IPS-18c (cell line): ENCODE results near the gene POLR2J.
"Not testable (repeated sequence)": the region's sequence is repeated elsewhere in the genome, so short reads cannot be mapped to it uniquely, and the experiment has no call there.

Source experiments
- H3K4me3 ChIP-seq: 2 replicates; pipeline ENCODE4 v1.7.0; 2013; ENCODE audit warnings: low read depth, mild to moderate bottlenecking, low read length, moderate library complexity; ENCODE audit not compliant: insufficient read depth
- H3K9me3 ChIP-seq: one replicate; pipeline ENCODE4 v1.6.1; 2013; ENCODE audit warnings: mild to moderate bottlenecking, low read length, moderate library complexity; ENCODE audit not compliant: control insufficient read depth, insufficient read depth

The POLR2J gene

GRCh38 chr7:102469972-102470825 is 8.5 kb downstream of the POLR2J start:
- Histone ChIP-seq H3K4me3 (no peak overlapping the region), H3K9me3 (no peaks in the 10 kb centered on the region)

- Histone ChIP-seq H3K9me3 (no peaks in the 10 kb centered on the region), H3K4me3 (no peak overlapping the region)
Measured at GRCh38 chr7:102469351-102469971, 9.3 kb downstream of the POLR2J start.

- H3K4me3 ChIP-seq: no peak overlapping the region
- H3K9me3 ChIP-seq: no peaks in the 10 kb centered on the region
Measured at GRCh38 chr7:102468478-102469350, 10.0 kb downstream of the POLR2J start.

- Histone ChIP-seq H3K9me3 (no peaks in the 10 kb centered on the region), H3K4me3 (no peak overlapping the region)
Measured at GRCh38 chr7:102467581-102468477, 10.9 kb downstream of the POLR2J start.

- Histone ChIP-seq H3K9me3 (no peaks in the 10 kb centered on the region), H3K4me3 (no peak overlapping the region)
Measured at GRCh38 chr7:102466097-102466496, 12.6 kb downstream of the POLR2J start.

GRCh38 chr7:102464577-102465280 is 14.0 kb downstream of the POLR2J start, which contains the start of the genes ALKBH4 and LRWD1:
Gene ALKBH4 (minus strand): TSS chr7:102464863. CDS start chr7:102464836, 27 bp downstream.
Gene LRWD1 (plus strand): TSS chr7:102464984. CDS start chr7:102465081, 97 bp downstream.
- Histone ChIP-seq H3K4me3 (peak within 1 kb of the TSS; percentile 97), H3K9me3 (no peaks in the 10 kb centered on the region)

- Histone ChIP-seq H3K9me3 (no peaks in the 10 kb centered on the region), H3K4me3 (peak overlapping the region; percentile 97)
Measured at GRCh38 chr7:102463841-102464576, 14.7 kb downstream of the POLR2J start.

- Histone ChIP-seq H3K4me3 (no peak overlapping the region), H3K9me3 (no peaks in the 10 kb centered on the region)
Measured at GRCh38 chr7:102460467-102460866, 18.3 kb downstream of the POLR2J start.

- H3K9me3 ChIP-seq: no peaks in the 10 kb centered on the region
- no peak overlapping the region for H3K4me3 ChIP-seq
Measured at GRCh38 chr7:102459221-102459844, 19.4 kb downstream of the POLR2J start.

GRCh38 chr7:102457352-102457924 is 21.3 kb downstream of the POLR2J start:
- Histone ChIP-seq H3K4me3 (no peak overlapping the region), H3K9me3 (no peaks in the 10 kb centered on the region)

GRCh38 chr7:102456327-102456726 is 22.4 kb downstream of the POLR2J start:
- Histone ChIP-seq H3K4me3 (no peak overlapping the region), H3K9me3 (no peaks in the 10 kb centered on the region)

- no peaks in the 10 kb centered on the region for H3K9me3 ChIP-seq
- H3K4me3 ChIP-seq: no peak overlapping the region
Measured at GRCh38 chr7:102455596-102455995, 23.1 kb downstream of the POLR2J start.

- not testable (repeated sequence) for H3K4me3 ChIP-seq, H3K9me3 ChIP-seq
Measured at GRCh38 chr7:102454932-102455331, 23.8 kb downstream of the POLR2J start.

GRCh38 chr7:102454468-102454867 is 24.3 kb downstream of the POLR2J start:
- no peaks in the 10 kb centered on the region for H3K9me3 ChIP-seq
- H3K4me3 ChIP-seq: no peak overlapping the region

GRCh38 chr7:102453319-102453718 is 25.4 kb downstream of the POLR2J start:
- no peak overlapping the region for H3K4me3 ChIP-seq
- H3K9me3 ChIP-seq: no peaks in the 10 kb centered on the region
